Measurements from ENCODE around the gene PCDHGA8. TPM values are rescaled to one million over a fixed set of nuclear protein-coding genes. Genes with fewer than 3 reads are reported as not detected.
"Not testable (repeated sequence)": the region's sequence is repeated elsewhere in the genome, so short reads cannot be mapped to it uniquely, and the experiment has no call there.

The PCDHGA8 gene
- not detected for total RNA-seq

DNA sequence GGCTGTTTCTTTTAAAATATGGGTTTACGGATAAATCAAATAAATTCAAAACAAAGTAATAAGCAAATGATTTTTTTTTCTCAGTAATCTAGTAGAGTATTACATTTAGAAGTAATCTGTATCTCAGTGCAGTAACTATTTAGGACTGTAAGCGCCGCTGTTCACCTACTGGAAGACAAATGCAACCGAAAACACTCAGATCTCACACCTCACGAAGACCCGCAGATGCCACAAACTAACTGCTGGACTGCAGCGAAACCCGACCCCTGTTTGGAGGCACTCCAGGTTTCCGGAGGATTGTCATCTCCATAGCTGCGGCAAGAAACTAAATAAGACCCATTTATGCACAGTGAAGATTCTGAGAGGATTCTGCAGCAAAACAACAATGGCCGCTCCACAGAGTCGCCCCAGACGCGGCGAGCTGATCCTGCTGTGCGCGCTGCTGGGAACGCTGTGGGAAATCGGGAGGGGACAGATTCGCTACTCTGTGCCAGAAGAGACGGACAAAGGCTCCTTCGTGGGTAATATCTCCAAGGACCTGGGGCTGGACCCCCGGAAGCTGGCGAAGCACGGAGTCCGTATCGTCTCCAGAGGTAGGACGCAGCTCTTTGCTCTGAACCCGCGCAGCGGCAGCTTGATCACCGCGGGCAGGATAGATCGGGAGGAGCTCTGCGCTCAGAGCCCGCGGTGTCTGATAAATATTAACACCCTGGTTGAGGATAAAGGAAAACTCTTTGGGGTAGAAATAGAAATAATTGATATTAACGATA is at the start of gene PCDHGA8:
Gene PCDHGA8, plus strand, starts transcription at position 205 of the 770 bp plus-strand sequence. Its CDS starts 181 bp downstream, at position 386.
- ATAC-seq (no peak), DNase-seq (no peak)
- Mint-ChIP-seq H3K9me3 (peaks cover 33% of the 10 kb centered on the region), H3K36me3 (ENCODE audit: insufficient read depth) (peaks cover 3% of the 10 kb centered on the region), H3K4me1 (ENCODE audit: low read depth) (no peaks in the 10 kb centered on the region), H3K27me3 (ENCODE audit: low read depth) (peaks cover 69% of the 10 kb centered on the region), H3K4me3 (no peak within 1 kb of the TSS)

DNA sequence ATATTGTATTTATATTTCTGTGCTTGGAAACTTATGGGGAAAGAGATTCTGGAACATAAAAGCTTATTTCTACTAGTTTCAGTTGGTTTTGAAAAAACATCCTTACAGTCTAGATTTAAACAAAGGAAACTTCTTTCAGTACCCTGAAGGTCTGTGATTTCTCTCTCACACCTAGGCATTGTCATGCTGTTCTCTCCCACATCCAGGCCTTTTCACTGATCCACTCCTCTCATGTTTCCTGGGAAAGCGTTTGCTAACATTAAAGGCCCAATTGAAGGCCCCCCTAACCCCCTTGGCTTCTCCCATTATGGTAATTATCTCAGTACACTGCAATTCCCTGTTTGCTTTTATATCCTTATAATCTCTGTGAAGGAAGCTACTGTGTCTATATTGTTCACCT is 49.7 kb upstream of the PCDHGA8 start:
- H3K4me1 Mint-ChIP-seq (ENCODE audit: low read depth): no peaks in the 10 kb centered on the region
- peaks cover 3% of the 10 kb centered on the region for H3K36me3 Mint-ChIP-seq (ENCODE audit: insufficient read depth)
- peaks cover 88% of the 10 kb centered on the region for H3K27me3 Mint-ChIP-seq (ENCODE audit: low read depth)
- H3K9me3 Mint-ChIP-seq: peaks cover 44% of the 10 kb centered on the region
- no peak for DNase-seq
- ATAC-seq: no peak
- no peak overlapping the region for H3K4me3 Mint-ChIP-seq

DNA sequence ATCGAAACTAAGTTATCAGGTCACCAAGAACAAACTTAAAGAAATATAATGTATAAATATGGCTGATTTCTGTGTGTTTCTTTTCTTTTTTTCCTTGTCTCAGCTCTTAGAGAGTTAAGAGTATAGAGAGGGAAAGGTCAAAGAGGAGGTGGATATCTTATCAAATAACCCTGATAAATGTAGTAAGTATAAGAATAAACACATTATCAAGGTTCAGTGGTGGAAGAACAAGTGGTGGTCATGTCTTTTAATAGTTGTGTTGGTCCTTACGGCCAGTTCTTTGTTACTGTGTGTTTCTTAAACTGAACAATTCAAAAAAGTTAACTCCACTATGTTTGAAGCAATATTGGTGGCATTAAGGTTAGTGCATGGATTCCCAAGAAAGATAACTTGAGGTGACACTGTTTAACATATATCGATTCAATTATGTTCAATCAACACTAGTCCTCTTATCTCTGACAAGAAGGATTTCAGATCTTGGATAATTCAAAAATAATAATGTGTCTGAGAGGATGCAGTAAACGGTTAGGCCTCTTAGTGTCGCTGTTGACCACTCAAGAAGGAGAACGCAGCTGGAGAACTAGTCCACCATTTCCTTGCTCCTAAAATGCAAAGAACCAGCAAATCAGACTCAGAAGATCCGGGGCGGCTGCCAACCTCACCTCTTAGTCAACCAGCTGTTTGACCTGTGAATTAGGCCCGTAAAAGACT is 49.0 kb upstream of the PCDHGA8 start, which contains the start of gene PCDHGA3:
Gene PCDHGA3, plus strand, starts transcription at position 588 of the 711 bp plus-strand sequence. CDS start 205 bp downstream, outside the sequence.
- Mint-ChIP-seq H3K4me1 (ENCODE audit: low read depth) (no peaks in the 10 kb centered on the region), H3K9me3 (peaks cover 39% of the 10 kb centered on the region), H3K27me3 (ENCODE audit: low read depth) (peaks cover 85% of the 10 kb centered on the region), H3K4me3 (no peak within 1 kb of the TSS), H3K36me3 (ENCODE audit: insufficient read depth) (peaks cover 3% of the 10 kb centered on the region)
- no peak for DNase-seq
- ATAC-seq: no peak

DNA sequence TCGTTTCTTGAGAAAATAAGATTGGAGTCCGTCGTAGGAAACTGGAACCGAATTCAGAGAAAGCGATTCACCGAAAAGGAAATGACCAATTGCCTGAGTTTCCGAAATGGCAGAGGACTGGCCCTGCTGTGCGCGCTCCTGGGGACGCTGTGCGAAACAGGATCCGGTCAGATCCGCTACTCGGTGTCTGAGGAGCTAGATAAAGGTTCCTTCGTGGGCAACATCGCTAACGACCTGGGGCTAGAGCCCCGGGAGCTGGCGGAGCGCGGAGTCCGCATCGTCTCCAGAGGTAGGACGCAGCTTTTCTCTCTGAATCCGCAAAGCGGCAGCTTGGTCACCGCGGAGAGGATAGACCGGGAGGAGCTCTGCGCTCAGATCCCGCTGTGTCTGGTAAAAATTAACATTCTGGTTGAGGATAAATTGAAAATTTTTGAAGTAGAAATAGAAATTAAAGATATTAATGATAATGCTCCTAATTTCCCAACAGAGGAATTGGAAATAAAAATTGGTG is 48.4 kb upstream of the PCDHGA8 start:
- ATAC-seq: no peak
- H3K9me3 Mint-ChIP-seq: peaks cover 39% of the 10 kb centered on the region
- peaks cover 3% of the 10 kb centered on the region for H3K36me3 Mint-ChIP-seq (ENCODE audit: insufficient read depth)
- no peaks in the 10 kb centered on the region for H3K4me1 Mint-ChIP-seq (ENCODE audit: low read depth)
- peaks cover 85% of the 10 kb centered on the region for H3K27me3 Mint-ChIP-seq (ENCODE audit: low read depth)
- no peak for DNase-seq
- no peak overlapping the region for H3K4me3 Mint-ChIP-seq

DNA sequence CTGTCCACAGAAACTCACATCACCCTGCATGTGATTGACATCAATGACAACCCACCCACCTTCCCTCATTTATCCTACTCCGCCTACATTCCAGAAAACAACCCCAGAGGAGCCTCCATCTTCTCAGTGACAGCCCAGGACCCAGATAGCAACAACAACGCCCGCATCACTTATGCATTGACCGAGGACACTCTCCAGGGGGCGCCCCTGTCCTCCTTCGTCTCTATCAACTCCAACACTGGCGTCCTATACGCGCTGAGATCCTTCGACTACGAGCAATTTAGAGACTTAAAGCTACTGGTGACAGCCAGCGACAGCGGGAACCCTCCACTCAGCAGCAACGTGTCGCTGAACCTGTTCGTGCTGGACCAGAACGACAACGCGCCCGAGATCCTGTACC is 47.1 kb upstream of the PCDHGA8 start:
- DNase-seq: no peak
- peaks cover 4% of the 10 kb centered on the region for H3K36me3 Mint-ChIP-seq (ENCODE audit: insufficient read depth)
- peaks cover 81% of the 10 kb centered on the region for H3K27me3 Mint-ChIP-seq (ENCODE audit: low read depth)
- H3K9me3 Mint-ChIP-seq: peaks cover 38% of the 10 kb centered on the region
- no peak overlapping the region for H3K4me3 Mint-ChIP-seq
- no peak for ATAC-seq
- H3K4me1 Mint-ChIP-seq (ENCODE audit: low read depth): no peaks in the 10 kb centered on the region

DNA sequence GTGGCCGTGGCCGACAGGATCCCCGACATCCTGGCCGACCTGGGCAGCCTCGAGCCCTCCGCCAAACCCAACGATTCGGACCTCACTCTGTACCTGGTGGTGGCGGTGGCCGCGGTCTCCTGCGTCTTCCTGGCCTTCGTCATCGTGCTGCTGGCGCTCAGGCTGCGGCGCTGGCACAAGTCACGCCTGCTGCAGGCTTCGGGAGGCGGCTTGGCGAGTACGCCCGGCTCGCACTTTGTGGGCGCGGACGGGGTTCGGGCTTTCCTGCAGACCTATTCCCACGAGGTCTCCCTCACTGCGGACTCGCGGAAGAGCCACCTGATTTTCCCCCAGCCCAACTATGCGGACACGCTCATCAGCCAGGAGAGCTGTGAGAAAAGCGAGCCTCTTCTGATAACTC is 46.4 kb upstream of the PCDHGA8 start:
- ATAC-seq; DNase-seq; H3K4me1 Mint-ChIP-seq (ENCODE audit: low read depth); H3K36me3 Mint-ChIP-seq (ENCODE audit: insufficient read depth); H3K4me3 Mint-ChIP-seq: not testable (repeated sequence)
- Mint-ChIP-seq H3K9me3 (peaks cover 35% of the 10 kb centered on the region), H3K27me3 (ENCODE audit: low read depth) (peaks cover 84% of the 10 kb centered on the region)

DNA sequence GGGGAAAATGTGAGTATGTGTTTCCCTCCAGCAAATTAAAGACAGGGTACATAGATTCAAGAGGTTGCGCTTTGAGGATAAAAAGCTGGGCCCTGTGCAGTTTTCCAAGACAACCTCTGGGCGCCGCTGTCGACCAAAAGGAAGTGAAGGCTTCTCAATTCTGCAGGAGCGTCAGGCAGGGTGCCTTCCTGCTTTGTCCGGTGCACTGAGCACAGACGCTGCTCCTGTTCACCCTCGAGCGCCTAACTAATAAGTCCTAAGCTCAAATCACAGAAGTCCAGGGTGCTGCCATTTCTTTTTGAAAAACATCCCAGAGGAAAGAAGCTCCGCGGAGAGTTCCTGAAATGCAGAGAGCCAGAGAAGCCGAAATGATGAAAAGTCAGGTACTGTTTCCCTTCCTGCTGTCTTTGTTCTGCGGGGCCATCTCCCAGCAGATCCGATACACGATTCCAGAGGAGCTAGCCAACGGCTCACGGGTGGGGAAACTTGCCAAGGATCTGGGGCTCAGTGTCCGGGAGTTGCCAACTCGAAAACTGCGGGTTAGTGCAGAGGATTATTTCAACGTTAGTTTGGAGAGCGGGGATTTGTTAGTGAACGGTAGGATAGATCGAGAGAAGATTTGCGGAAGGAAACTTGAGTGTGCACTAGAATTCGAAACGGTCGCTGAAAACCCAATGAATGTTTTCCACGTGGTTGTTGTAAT is 42.4 kb upstream of the PCDHGA8 start, which contains the start of gene PCDHGB1:
Gene PCDHGB1, plus strand, starts transcription at position 183 of the 703 bp plus-strand sequence. Its CDS starts 162 bp downstream, at position 345.
- Mint-ChIP-seq H3K4me3 (peak within 1 kb of the TSS; percentile 64), H3K9me3 (peaks cover 27% of the 10 kb centered on the region), H3K4me1 (ENCODE audit: low read depth) (no peaks in the 10 kb centered on the region), H3K27me3 (ENCODE audit: low read depth) (peaks cover 71% of the 10 kb centered on the region), H3K36me3 (ENCODE audit: insufficient read depth) (peaks cover 4% of the 10 kb centered on the region)
- DNase-seq (no peak), ATAC-seq (no peak)

DNA sequence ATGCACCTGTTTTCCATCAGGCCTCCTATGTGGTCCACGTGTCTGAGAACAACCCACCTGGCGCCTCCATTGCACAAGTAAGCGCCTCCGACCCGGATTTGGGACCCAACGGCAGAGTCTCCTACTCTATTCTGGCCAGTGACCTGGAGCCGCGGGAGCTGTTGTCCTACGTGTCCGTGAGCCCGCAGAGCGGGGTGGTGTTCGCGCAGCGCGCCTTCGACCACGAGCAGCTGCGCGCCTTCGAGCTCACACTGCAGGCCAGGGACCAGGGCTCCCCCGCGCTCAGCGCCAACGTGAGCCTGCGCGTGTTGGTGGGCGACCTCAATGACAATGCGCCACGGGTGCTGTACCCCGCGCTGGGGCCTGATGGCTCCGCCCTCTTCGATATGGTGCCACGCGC is 40.8 kb upstream of the PCDHGA8 start:
- DNase-seq: no peak
- Mint-ChIP-seq H3K4me3 (no peak overlapping the region), H3K36me3 (ENCODE audit: insufficient read depth) (peaks cover 2% of the 10 kb centered on the region), H3K9me3 (peaks cover 16% of the 10 kb centered on the region), H3K4me1 (ENCODE audit: low read depth) (no peaks in the 10 kb centered on the region), H3K27me3 (ENCODE audit: low read depth) (peaks cover 75% of the 10 kb centered on the region)
- no peak for ATAC-seq

DNA sequence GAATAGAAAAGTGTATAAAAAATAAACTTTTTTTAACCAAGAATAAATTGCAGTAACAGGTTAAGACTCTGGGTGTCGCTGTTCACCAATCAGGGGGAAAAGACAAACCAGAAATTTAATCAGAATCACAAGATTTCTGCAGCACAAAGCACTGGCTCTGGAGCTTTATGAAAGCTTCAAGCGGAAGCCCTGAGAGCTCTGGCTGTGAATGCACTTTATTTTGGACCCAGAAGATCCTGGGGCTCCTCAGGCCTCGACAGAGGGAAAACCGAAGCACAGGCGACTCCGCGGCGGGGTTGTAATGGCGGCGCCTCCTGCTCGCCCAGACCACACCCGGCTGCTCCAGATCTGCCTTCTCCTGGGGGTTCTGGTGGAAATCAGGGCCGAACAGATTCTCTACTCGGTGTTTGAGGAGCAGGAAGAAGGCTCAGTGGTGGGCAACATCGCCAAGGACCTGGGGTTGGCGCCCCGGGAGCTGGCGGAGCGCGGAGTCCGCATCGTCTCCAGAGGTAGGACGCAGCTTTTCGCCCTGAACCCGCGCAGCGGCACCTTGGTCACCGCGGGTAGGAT is 37.4 kb upstream of the PCDHGA8 start, which contains the start of gene PCDHGA4:
Gene PCDHGA4, plus strand, starts transcription at position 122 of the 570 bp plus-strand sequence. Its CDS starts 87 bp downstream, at position 209.
- Mint-ChIP-seq H3K4me3 (peak within 1 kb of the TSS; percentile 45), H3K9me3 (peaks cover 24% of the 10 kb centered on the region), H3K27me3 (ENCODE audit: low read depth) (peaks cover 74% of the 10 kb centered on the region), H3K4me1 (ENCODE audit: low read depth) (no peaks in the 10 kb centered on the region), H3K36me3 (ENCODE audit: insufficient read depth) (peaks cover 2% of the 10 kb centered on the region)
- DNase-seq (no peak), ATAC-seq (no peak)

DNA sequence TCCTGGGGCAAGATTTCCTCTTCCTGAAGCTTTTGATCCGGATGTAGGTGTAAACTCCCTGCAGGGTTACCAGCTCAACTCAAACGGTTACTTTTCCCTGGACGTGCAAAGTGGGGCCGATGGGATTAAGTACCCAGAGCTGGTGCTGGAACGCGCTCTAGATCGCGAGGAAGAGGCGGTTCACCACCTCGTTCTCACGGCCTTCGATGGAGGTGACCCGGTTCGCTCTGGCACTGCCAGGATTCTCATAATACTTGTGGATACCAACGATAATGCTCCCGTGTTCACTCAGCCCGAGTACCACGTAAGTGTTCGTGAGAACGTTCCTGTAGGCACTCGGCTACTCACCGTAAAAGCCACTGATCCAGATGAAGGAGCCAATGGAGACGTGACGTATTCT is 36.8 kb upstream of the PCDHGA8 start:
- ATAC-seq: no peak
- peaks cover 73% of the 10 kb centered on the region for H3K27me3 Mint-ChIP-seq (ENCODE audit: low read depth)
- no peak overlapping the region for H3K4me3 Mint-ChIP-seq
- H3K4me1 Mint-ChIP-seq (ENCODE audit: low read depth): no peaks in the 10 kb centered on the region
- H3K36me3 Mint-ChIP-seq (ENCODE audit: insufficient read depth): peaks cover 3% of the 10 kb centered on the region
- peaks cover 25% of the 10 kb centered on the region for H3K9me3 Mint-ChIP-seq
- DNase-seq: no peak

DNA sequence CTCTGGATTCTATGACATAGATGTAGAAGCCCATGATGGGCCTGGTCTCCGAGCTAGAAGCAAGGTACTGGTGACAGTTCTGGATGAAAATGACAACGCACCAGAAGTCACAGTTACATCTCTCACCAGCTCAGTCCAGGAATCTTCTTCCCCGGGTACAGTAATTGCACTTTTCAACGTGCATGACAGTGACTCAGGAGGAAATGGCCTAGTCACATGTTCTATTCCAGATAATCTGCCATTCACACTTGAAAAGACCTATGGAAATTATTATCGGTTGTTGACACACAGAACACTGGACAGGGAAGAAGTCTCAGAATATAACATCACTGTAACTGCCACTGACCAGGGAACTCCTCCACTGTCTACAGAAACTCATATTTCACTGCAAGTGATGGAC is 36.3 kb upstream of the PCDHGA8 start:
- Mint-ChIP-seq H3K4me1 (ENCODE audit: low read depth) (no peaks in the 10 kb centered on the region), H3K36me3 (ENCODE audit: insufficient read depth) (peaks cover 3% of the 10 kb centered on the region), H3K9me3 (peaks cover 30% of the 10 kb centered on the region), H3K27me3 (ENCODE audit: low read depth) (peaks cover 73% of the 10 kb centered on the region), H3K4me3 (no peak overlapping the region)
- DNase-seq (no peak), ATAC-seq (no peak)

DNA sequence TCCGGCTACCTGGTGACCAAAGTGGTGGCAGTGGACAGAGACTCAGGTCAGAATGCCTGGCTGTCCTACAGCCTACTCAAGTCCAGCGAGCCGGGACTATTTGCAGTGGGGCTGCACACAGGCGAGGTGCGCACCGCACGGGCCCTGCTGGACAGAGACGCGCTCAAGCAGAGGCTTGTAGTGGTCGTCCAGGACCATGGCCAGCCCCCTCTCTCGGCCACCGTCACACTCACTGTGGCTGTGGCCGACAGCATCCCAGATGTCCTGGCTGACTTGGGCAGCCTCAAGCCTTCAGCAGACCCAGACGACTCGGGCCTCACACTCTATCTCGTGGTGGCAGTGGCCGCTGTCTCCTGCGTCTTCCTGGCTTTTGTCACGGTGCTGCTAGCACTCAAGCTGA is 35.5 kb upstream of the PCDHGA8 start:
- Mint-ChIP-seq H3K4me3 (no peak overlapping the region), H3K27me3 (ENCODE audit: low read depth) (peaks cover 74% of the 10 kb centered on the region), H3K36me3 (ENCODE audit: insufficient read depth) (peaks cover 3% of the 10 kb centered on the region), H3K4me1 (ENCODE audit: low read depth) (no peaks in the 10 kb centered on the region), H3K9me3 (peaks cover 31% of the 10 kb centered on the region)
- DNase-seq: no peak
- ATAC-seq: no peak

DNA sequence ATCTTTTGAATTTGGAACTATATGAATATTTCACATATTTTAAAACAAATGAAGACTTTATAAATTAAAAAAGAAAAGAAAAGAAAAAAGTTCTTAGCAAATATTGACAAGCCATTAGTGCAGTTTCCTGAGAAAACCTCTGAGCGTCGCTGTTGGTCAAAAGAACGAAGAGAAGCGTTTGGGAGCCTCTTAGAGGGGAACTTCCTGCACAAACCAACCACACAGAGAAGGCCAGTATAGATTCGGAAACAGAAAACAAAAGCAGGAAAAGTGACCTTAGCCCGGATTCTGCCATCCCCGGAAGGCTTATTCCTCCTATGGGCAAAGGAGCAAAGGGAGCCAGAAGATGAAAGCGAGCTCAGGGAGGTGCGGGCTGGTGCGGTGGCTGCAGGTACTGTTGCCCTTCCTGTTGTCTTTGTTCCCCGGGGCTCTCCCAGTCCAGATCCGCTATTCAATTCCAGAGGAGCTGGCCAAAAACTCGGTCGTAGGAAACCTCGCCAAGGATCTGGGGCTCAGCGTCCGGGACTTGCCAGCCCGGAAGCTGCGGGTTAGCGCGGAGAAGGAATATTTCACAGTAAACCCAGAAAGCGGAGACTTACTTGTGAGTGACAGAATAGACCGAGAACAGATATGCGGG is 32.5 kb upstream of the PCDHGA8 start, which contains the start of gene PCDHGB2:
Gene PCDHGB2, plus strand, starts transcription at position 205 of the 637 bp plus-strand sequence. Its CDS starts 142 bp downstream, at position 347.
- ATAC-seq (no peak), DNase-seq (no peak)
- Mint-ChIP-seq H3K4me3 (peak within 1 kb of the TSS; percentile 80), H3K36me3 (ENCODE audit: insufficient read depth) (peaks cover 3% of the 10 kb centered on the region), H3K9me3 (peaks cover 34% of the 10 kb centered on the region), H3K4me1 (ENCODE audit: low read depth) (no peaks in the 10 kb centered on the region), H3K27me3 (ENCODE audit: low read depth) (peaks cover 85% of the 10 kb centered on the region)
